ENCODE data around the gene MGAT4B. TPM values are rescaled to one million over a fixed set of nuclear protein-coding genes. Genes with fewer than 3 reads are reported as not detected.

MGAT4B gene
- total and polyA plus RNA-seq, 7 donors: 27.8 to 241 (median 56.8) TPM

GRCh38 chr5:179781846-179782245 lies 24.8 kb downstream of the MGAT4B start:
- 93 to 95% methylated on average over 4 of the region's 4 CpGs for WGBS, 2 donors
- peaks cover 0 to 38% (median 11%) of the 10 kb centered on the region in 4 donors for H3K36me3 ChIP-seq
- intact Hi-C loops (cut with DNase I): no loop called here
- DNase-seq: no peak
- H3K4me1 ChIP-seq: peaks cover 0 to 11% (median 10%) of the 10 kb centered on the region in 4 donors
- H3K27me3 ChIP-seq: no peaks in the 10 kb centered on the region
- TF ChIP-seq POLR2A (IDR thresholded peaks at IDR 0.05) (no peak), POLR2AphosphoS5 (IDR thresholded peaks at IDR 0.05) (peak in 2 of 4 donors; percentile 45 to 64)
- H3K4me3 ChIP-seq: no peak overlapping the region
- peak overlapping the region in 1 of 4 donors; percentile 11 for H3K27ac ChIP-seq
- no peaks in the 10 kb centered on the region for H3K9me3 ChIP-seq

- peaks cover 9 to 53% (median 22%) of the 10 kb centered on the region in 4 donors for H3K36me3 ChIP-seq
- no peaks in the 10 kb centered on the region for H3K27me3 ChIP-seq
- no peak for TF ChIP-seq POLR2A (IDR thresholded peaks at IDR 0.05)
- TF ChIP-seq EP300 (IDR thresholded peaks at IDR 0.05): no peak
- TF ChIP-seq POLR2AphosphoS5 (IDR thresholded peaks at IDR 0.05): no peak
- no peak for TF ChIP-seq CTCF (IDR thresholded peaks at IDR 0.05)
- H3K4me1 ChIP-seq: peaks cover 0 to 11% (median 10%) of the 10 kb centered on the region in 4 donors
- no peak overlapping the region for H3K4me3 ChIP-seq
- no peak overlapping the region for H3K27ac ChIP-seq
- intact Hi-C loops (cut with DNase I): no loop called here
- no peaks in the 10 kb centered on the region for H3K9me3 ChIP-seq
- 88 to 91% methylated on average over 7 of the region's 7 CpGs for WGBS, 2 donors
- DNase-seq: peak; percentile 65
Measured at GRCh38 chr5:179780362-179780761, 26.3 kb downstream of the MGAT4B start.

GRCh38 chr5:179779826-179780225 lies 26.8 kb downstream of the MGAT4B start:
- no peak overlapping the region for H3K4me3 ChIP-seq
- DNase-seq: no peak
- intact Hi-C loops (cut with DNase I): no loop called here
- H3K27me3 ChIP-seq: no peaks in the 10 kb centered on the region
- H3K4me1 ChIP-seq: peaks cover 0 to 11% (median 10%) of the 10 kb centered on the region in 4 donors
- H3K9me3 ChIP-seq: no peaks in the 10 kb centered on the region
- H3K27ac ChIP-seq: no peak overlapping the region
- WGBS, 2 donors: 92 to 94% methylated on average over 4 of the region's 4 CpGs
- peaks cover 9 to 59% (median 28%) of the 10 kb centered on the region in 4 donors for H3K36me3 ChIP-seq
- TF ChIP-seq EP300 (IDR thresholded peaks at IDR 0.05) (no peak), POLR2AphosphoS5 (IDR thresholded peaks at IDR 0.05) (no peak), POLR2A (IDR thresholded peaks at IDR 0.05) (no peak), CTCF (IDR thresholded peaks at IDR 0.05) (no peak)

- H3K9me3 ChIP-seq: no peaks in the 10 kb centered on the region
- 96% methylated on average over 5 of the region's 5 CpGs for WGBS, 2 donors
- no peaks in the 10 kb centered on the region for H3K27me3 ChIP-seq
- H3K36me3 ChIP-seq: peaks cover 10 to 71% (median 40%) of the 10 kb centered on the region in 4 donors
- H3K4me1 ChIP-seq: peaks cover 0 to 11% (median 10%) of the 10 kb centered on the region in 4 donors
- no peak for TF ChIP-seq EP300 (IDR thresholded peaks at IDR 0.05)
- TF ChIP-seq POLR2A (IDR thresholded peaks at IDR 0.05): no peak
- TF ChIP-seq CTCF (IDR thresholded peaks at IDR 0.05): no peak
- no peak for TF ChIP-seq POLR2AphosphoS5 (IDR thresholded peaks at IDR 0.05)
- H3K27ac ChIP-seq: no peak overlapping the region
- no peak overlapping the region for H3K4me3 ChIP-seq
- intact Hi-C loops (cut with DNase I): no loop called here
- no peak for DNase-seq
Measured at GRCh38 chr5:179778591-179778990, 28.1 kb downstream of the MGAT4B start.

- 81 to 87% methylated on average over 9 of the region's 9 CpGs for WGBS, 2 donors
- intact Hi-C loops (cut with DNase I): no loop called here
- Histone ChIP-seq H3K27ac (no peak overlapping the region), H3K27me3 (no peaks in the 10 kb centered on the region), H3K36me3 (peaks cover 15 to 78% (median 46%) of the 10 kb centered on the region in 4 donors), H3K9me3 (no peaks in the 10 kb centered on the region), H3K4me1 (peaks cover 0 to 11% (median 10%) of the 10 kb centered on the region in 4 donors), H3K4me3 (no peak overlapping the region)
- no peak for TF ChIP-seq POLR2AphosphoS5 (IDR thresholded peaks at IDR 0.05)
- TF ChIP-seq CTCF (IDR thresholded peaks at IDR 0.05): no peak
- no peak for TF ChIP-seq POLR2A (IDR thresholded peaks at IDR 0.05)
- TF ChIP-seq EP300 (IDR thresholded peaks at IDR 0.05): no peak
- no peak for DNase-seq
Measured at GRCh38 chr5:179777909-179778308, 28.8 kb downstream of the MGAT4B start.

All from sigmoid colon (tissue), 7 donors.